ENCODE data around the gene RPS25. TPM values are rescaled to one million over a fixed set of nuclear protein-coding genes. Genes with fewer than 3 reads are reported as not detected.
"Not testable (repeated sequence)": the region's sequence is repeated elsewhere in the genome, so short reads cannot be mapped to it uniquely, and the experiment has no call there.

RPS25 gene
- polyA plus RNA-seq, 1 experiment: 351 TPM

DNA sequence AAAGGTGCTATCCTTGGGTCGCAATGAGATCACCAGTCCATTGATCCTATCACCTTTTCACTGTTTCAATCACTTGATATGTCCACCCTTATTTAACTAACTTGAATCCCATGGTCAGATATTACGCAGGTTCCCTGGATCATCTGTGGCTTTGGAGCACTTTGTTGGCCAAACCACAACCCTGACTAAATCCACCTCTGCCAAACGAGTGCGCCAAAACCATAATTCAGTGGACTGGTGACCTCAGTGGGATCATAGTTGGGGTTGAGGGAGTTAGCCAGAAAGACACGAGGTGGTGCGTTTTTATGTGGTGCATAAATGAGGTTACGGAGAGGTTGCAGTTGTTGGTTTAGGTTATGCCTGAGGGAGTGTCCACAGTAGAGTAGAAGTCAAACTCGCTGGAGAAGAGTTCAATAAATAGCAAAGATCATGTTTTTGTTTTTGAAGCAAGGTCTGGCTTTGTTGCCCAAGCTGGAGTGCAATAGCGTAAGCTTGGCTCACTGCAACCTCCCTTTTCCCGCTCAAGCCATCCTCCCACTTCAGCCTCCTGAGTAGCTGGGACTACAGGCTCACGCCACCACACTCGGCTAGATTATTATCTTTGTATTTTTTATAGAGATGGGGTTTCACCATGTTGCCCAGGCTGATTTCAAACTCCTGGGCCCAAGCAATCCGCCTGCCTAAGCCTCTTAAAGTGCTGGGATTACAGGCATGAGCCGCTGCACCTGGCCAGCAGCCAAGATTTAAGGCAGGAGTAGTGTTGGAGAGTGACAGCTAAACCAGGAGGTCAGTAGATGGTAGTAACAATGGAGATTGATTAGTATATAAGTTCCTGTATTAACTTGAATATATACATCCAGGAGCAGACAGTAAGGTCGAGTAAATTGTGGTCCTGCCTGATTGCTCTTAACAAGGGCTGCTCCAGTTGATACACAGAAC lies 42.1 kb downstream of the RPS25 start:
- no peak for DNase-seq (ENCODE audit: low read depth)
- Histone ChIP-seq H3K4me3 (ENCODE audit: low read depth, low read length) (no peak overlapping the region), H3K27me3 (ENCODE audit: control insufficient read depth, insufficient read depth, low read length) (peaks cover 16% of the 10 kb centered on the region), H3K36me3 (ENCODE audit: control insufficient read depth, insufficient read depth, low read length) (no peaks in the 10 kb centered on the region)
- TF ChIP-seq, protein P1, sequence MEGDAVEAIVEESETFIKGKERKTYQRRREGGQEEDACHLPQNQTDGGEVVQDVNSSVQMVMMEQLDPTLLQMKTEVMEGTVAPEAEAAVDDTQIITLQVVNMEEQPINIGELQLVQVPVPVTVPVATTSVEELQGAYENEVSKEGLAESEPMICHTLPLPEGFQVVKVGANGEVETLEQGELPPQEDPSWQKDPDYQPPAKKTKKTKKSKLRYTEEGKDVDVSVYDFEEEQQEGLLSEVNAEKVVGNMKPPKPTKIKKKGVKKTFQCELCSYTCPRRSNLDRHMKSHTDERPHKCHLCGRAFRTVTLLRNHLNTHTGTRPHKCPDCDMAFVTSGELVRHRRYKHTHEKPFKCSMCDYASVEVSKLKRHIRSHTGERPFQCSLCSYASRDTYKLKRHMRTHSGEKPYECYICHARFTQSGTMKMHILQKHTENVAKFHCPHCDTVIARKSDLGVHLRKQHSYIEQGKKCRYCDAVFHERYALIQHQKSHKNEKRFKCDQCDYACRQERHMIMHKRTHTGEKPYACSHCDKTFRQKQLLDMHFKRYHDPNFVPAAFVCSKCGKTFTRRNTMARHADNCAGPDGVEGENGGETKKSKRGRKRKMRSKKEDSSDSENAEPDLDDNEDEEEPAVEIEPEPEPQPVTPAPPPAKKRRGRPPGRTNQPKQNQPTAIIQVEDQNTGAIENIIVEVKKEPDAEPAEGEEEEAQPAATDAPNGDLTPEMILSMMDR (IDR thresholded peaks at IDR 0.05; ENCODE audit: insufficient read depth, low read depth, low read length): no peak
- ChIA-PET POLR2A (no interaction called here), CTCF (no interaction called here)

DNA sequence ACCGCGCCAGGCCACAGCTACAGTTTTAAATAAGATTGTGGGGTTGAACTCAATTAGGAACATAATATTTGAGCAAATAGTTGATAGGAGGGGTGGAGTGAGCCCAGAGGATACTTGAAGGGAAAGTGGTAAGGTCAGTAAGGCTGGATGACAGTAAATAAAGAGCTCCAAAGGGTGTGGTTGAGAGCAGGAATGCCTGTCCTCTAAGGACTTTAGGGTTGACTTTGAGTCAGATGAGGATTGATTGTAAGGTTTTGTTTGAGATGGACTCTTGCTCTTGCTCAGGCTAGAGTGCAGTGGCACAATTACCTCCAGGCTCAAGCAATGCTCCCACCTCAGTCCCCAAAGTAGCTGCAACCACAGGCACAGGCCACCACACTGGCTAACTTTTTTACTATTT lies 44.2 kb downstream of the RPS25 start:
- POLR2A ChIA-PET: no interaction called here
- H3K36me3 ChIP-seq (ENCODE audit: control insufficient read depth, insufficient read depth, low read length): no peaks in the 10 kb centered on the region
- H3K4me3 ChIP-seq (ENCODE audit: low read depth, low read length): no peak overlapping the region
- DNase-seq (ENCODE audit: low read depth): no peak
- CTCF ChIA-PET: interaction anchor here (2.2 kb wide), 1 partner anchor 284 kb away, joined by 5 read pairs; no protein-coding TSS in a partner anchor
- TF ChIP-seq, protein P1 (IDR thresholded peaks at IDR 0.05; ENCODE audit: insufficient read depth, low read depth, low read length): no peak
- H3K27me3 ChIP-seq (ENCODE audit: control insufficient read depth, insufficient read depth, low read length): peaks cover 8% of the 10 kb centered on the region

DNA sequence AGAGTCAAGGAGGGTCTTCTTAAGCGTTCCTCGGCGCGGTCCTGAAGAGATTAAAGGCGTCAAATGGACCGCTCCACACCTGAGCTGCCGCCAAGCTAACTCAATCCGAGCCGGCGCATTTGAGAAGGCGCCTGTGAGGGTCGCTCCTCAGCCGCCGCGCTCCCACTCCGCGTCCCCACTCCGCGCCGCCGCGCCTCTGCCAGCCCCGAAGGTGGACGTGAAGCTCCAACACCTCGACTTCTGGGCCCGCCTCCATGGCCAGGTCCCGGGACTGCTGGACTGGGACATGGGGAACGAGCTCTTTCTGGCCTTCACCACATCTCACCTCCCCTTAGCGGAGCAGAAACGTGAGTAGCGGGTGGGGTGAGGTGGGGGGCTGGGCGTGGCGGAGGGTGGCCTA lies 46.5 kb downstream of the RPS25 start, which contains the start of gene FOXR1:
TSS of gene FOXR1 (plus strand) at position 116 of the 400 bp plus-strand sequence. CDS start at position 287, 171 bp downstream.
- Histone ChIP-seq H3K36me3 (ENCODE audit: control insufficient read depth, insufficient read depth, low read length) (no peaks in the 10 kb centered on the region), H3K27me3 (ENCODE audit: control insufficient read depth, insufficient read depth, low read length) (peaks cover 8% of the 10 kb centered on the region), H3K4me3 (ENCODE audit: low read depth, low read length) (no peak within 1 kb of the TSS)
- TF ChIP-seq, protein P1 (IDR thresholded peaks at IDR 0.05; ENCODE audit: insufficient read depth, low read depth, low read length): no peak
- CTCF ChIA-PET: interaction anchor here (0.7 kb wide), 1 partner anchor 15 kb away, joined by 4 read pairs; no protein-coding TSS in a partner anchor
- POLR2A ChIA-PET: interaction anchor here (0.5 kb wide), 2 partner anchors 10 to 63 kb away, joined by 3 to 9 read pairs; no protein-coding TSS in a partner anchor
- no peak for DNase-seq (ENCODE audit: low read depth)

DNA sequence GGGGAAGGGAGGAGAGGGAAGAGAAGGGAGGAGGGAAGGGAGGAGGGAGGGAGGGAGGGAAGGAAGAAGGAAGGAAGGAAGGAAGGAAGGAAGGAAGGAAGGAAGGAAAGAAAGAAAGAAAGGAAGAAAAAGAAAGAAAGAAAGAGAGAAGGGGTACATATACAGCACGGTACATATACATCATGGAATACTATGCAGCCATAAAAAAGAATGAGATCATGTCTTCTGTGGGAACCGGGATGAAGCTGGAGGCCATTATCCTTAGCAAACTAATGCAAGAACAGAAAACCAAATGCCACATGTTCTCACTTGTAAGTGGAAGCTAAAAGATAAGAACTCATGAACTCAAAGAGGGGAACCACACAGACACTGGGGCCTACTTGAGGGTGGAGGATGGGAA lies 48.6 kb downstream of the RPS25 start:
- POLR2A ChIA-PET; H3K27me3 ChIP-seq (ENCODE audit: control insufficient read depth, insufficient read depth, low read length); H3K4me3 ChIP-seq (ENCODE audit: low read depth, low read length); DNase-seq (ENCODE audit: low read depth); H3K36me3 ChIP-seq (ENCODE audit: control insufficient read depth, insufficient read depth, low read length): not testable (repeated sequence)
- CTCF ChIA-PET: interaction anchor here (1.1 kb wide), 1 partner anchor 8 kb away, joined by 4 read pairs; no protein-coding TSS in a partner anchor

Small RNA genes within 50 kb of the gene (small RNA-seq; reads per million reads assigned to genes)
- gene AP003392.2 (ENCODE audit: insufficient read length, low read depth, low replicate concordance) (not detected), gene RF00017 (ENCODE audit: insufficient read length, low read depth, low replicate concordance) (not detected), gene RF00019 (ENCODE audit: insufficient read length, low read depth, low replicate concordance) (not detected)

Other genes starting within 250 kb of the RPS25 start
- 23.7 and 49.8 TPM in 2 replicates for gene DDX6, start 227.2 kb downstream of the RPS25 start, polyA plus RNA-seq (2011; rRNA removed)
- gene CXCR5, start 134.5 kb downstream of the RPS25 start, polyA plus RNA-seq (2011; rRNA removed): not detected in 2 replicates
- gene BCL9L, start 92.4 kb downstream of the RPS25 start, polyA plus RNA-seq (2011; rRNA removed): 8.6 and 15.0 TPM in 2 replicates
- 0.18 and 0.20 TPM in 2 replicates for gene UPK2, start 62.0 kb downstream of the RPS25 start, polyA plus RNA-seq (2011; rRNA removed)
- not detected in 2 replicates for gene FOXR1, start 46.6 kb downstream of the RPS25 start, polyA plus RNA-seq (2011; rRNA removed)
- 10.5 and 12.0 TPM in 2 replicates for gene CENATAC, start 20.2 kb downstream of the RPS25 start, polyA plus RNA-seq (2011; rRNA removed)
- 167 and 211 TPM in 2 replicates for gene TRAPPC4, start 423 bp upstream of the RPS25 start, polyA plus RNA-seq (2011; rRNA removed)
- 14.1 and 21.4 TPM in 2 replicates for gene SLC37A4, start 12.5 kb upstream of the RPS25 start, polyA plus RNA-seq (2011; rRNA removed)
- 115 and 123 TPM in 2 replicates for gene HYOU1, start 38.9 kb upstream of the RPS25 start, polyA plus RNA-seq (2011; rRNA removed)
- 11.4 and 15.9 TPM in 2 replicates for gene VPS11, start 49.5 kb upstream of the RPS25 start, polyA plus RNA-seq (2011; rRNA removed)
- 38.4 and 54.9 TPM in 2 replicates for gene HMBS, start 66.5 kb upstream of the RPS25 start, polyA plus RNA-seq (2011; rRNA removed)
- 67.4 and 75.6 TPM in 2 replicates for gene DPAGT1, start 83.5 kb upstream of the RPS25 start, polyA plus RNA-seq (2011; rRNA removed)
- 2.8 and 5.7 TPM in 2 replicates for gene C2CD2L, start 89.0 kb upstream of the RPS25 start, polyA plus RNA-seq (2011; rRNA removed)
- gene HINFP, start 103.2 kb upstream of the RPS25 start, polyA plus RNA-seq (2011; rRNA removed): 17.6 and 27.3 TPM in 2 replicates
- 0.06 and 0.17 TPM in 2 replicates for gene ABCG4, start 130.7 kb upstream of the RPS25 start, polyA plus RNA-seq (2011; rRNA removed)
- 12.0 and 19.4 TPM in 2 replicates for gene NLRX1, start 150.4 kb upstream of the RPS25 start, polyA plus RNA-seq (2011; rRNA removed)
- gene NHERF4, start 167.1 kb upstream of the RPS25 start, polyA plus RNA-seq (2011; rRNA removed): not detected in 2 replicates
- gene CBL, start 188.0 kb upstream of the RPS25 start, polyA plus RNA-seq (2011; rRNA removed): 9.3 and 11.4 TPM in 2 replicates

Measured in BJ (cell line).